HCT116 (cell line): ENCODE data around the gene TMEM52B.

ENCODE experiments used
- ATF3 ChIP-seq: IDR thresholded peaks from 2 replicates; pipeline ENCODE4 v1.6.1; 2012
- CTCF ChIP-seq, 3 experiments: fragments of 200-600 bp in 1 of 3; sonication (generic) in 1 of 3; IDR thresholded peaks in 2 of 3; conservative IDR thresholded peaks in 1 of 3; 2 replicates each; pipeline ENCODE4 v1.5.1; 2012 to 2017; ENCODE audit warnings: low read depth in 2 of 3, low read length in 2 of 3, antibody characterized with exemption in 1 of 3, borderline replicate concordance in 1 of 3, control low read depth in 1 of 3, mild to moderate bottlenecking in 1 of 3, mixed read lengths in 1 of 3, mixed run types in 1 of 3, moderate library complexity in 1 of 3; ENCODE audit not compliant: insufficient read depth in 1 of 3
- ELF1 ChIP-seq: IDR thresholded peaks from 2 replicates; pipeline ENCODE4 v1.6.1; 2012; ENCODE audit warnings: low read depth, borderline replicate concordance
- EZH2 ChIP-seq: fragments of 200-600 bp; sonication (generic); IDR thresholded peaks from 2 replicates; pipeline ENCODE4 v1.6.1; 2017; ENCODE audit warnings: antibody characterized with exemption, mixed run types
- FOSL1 ChIP-seq: IDR thresholded peaks from 2 replicates; pipeline ENCODE4 v1.6.1; 2012; ENCODE audit warnings: low read depth
- MAX ChIP-seq: IDR thresholded peaks from 2 replicates; pipeline ENCODE4 v1.6.1; 2012
- POLR2A ChIP-seq: IDR thresholded peaks from 2 replicates; pipeline ENCODE4 v1.7.0; 2011; ENCODE audit warnings: borderline replicate concordance; ENCODE audit not compliant: insufficient read depth, insufficient read length; ENCODE audit errors: extremely low read depth
- RAD21 ChIP-seq: IDR thresholded peaks from 2 replicates; pipeline ENCODE4 v1.6.1; 2012; ENCODE audit warnings: low read depth, mild to moderate bottlenecking
- REST ChIP-seq: IDR thresholded peaks from 2 replicates; pipeline ENCODE4 v1.6.1; 2012; ENCODE audit warnings: low read depth
- SIN3A ChIP-seq: IDR thresholded peaks from 2 replicates; pipeline ENCODE4 v1.6.1; 2012; ENCODE audit warnings: low read depth
- TCF7L2 ChIP-seq: IDR thresholded peaks from 2 replicates; pipeline ENCODE4 v1.7.0; 2011; ENCODE audit warnings: borderline replicate concordance, inconsistent platforms; ENCODE audit not compliant: insufficient read depth, insufficient read length; ENCODE audit errors: extremely low read depth
- YY1 ChIP-seq: IDR thresholded peaks from 2 replicates; pipeline ENCODE4 v1.6.1; 2011; ENCODE audit warnings: low read length, low read depth, moderate library complexity, mild to moderate bottlenecking; ENCODE audit not compliant: insufficient replicate concordance; ENCODE audit errors: extremely low read depth
- ZBTB33 ChIP-seq: IDR thresholded peaks from 2 replicates; pipeline ENCODE4 v1.6.1; 2011; ENCODE audit warnings: mild to moderate bottlenecking, low read length, moderate library complexity; ENCODE audit not compliant: insufficient replicate concordance; ENCODE audit errors: extremely low read depth
- ZFX ChIP-seq: fragments of 450-650 bp; IDR thresholded peaks from 2 replicates; pipeline ENCODE4 v1.6.1; 2017

- TF ChIP-seq POLR2A: no peak
- TF ChIP-seq ELF1: no peak
- no peak for TF ChIP-seq CTCF (IDR thresholded peaks at IDR 0.05 in 2 of 3, conservative IDR thresholded peaks at IDR 0.05 in 1 of 3; ENCODE audit: borderline replicate concordance in 1 of 3, insufficient read depth in 1 of 3, low read depth in 2 of 3, low read length in 2 of 3)
- TF ChIP-seq EZH2: no peak
- no peak for TF ChIP-seq SIN3A
- no peak for TF ChIP-seq TCF7L2
- no peak for TF ChIP-seq REST
- no peak for TF ChIP-seq RAD21
- TF ChIP-seq FOSL1: no peak
- TF ChIP-seq MAX: no peak
- no peak for TF ChIP-seq ZFX
- no peak for TF ChIP-seq ATF3
- TF ChIP-seq YY1: no peak
- TF ChIP-seq ZBTB33: no peak
Observed at GRCh38 chr12:10160617-10161385, 18.0 kb upstream of the TMEM52B start.
